ENCODE results near the gene CDK3. TPM values are rescaled to one million over a fixed set of nuclear protein-coding genes. Genes with fewer than 3 reads are reported as not detected.

Gene CDK3
- total RNA-seq, 1 donor from 2014 or later = 4.3 TPM

DNA sequence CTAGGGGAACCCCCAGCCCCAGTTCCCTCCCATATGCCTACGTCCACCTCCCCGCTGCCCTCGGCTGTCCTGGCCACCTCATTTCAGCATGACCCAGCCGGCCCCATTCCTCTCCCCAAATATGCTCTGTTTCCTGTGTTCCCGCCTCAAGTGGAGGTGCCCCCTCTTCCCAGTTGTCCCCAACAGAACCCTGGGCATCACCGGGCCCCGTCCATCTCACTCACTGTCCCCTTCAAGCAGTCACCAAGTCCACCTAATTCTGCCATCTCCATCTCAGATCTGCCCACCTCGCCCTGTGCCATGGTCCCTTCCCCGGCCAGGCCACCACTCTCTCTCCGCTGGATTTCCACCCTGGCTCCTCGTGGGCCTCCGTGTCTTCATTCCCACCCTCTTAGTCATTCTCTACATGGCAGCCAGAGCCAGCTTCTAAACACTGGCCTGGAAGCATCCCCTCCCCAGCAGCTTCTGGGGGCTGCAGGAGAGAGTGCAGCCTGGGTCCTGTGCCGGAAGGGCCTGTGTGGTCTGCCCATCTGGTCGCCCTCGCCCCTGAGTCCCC lies 12.8 kb downstream of the CDK3 start:
- no peak for DNase-seq (ENCODE audit: low spot score)

DNA sequence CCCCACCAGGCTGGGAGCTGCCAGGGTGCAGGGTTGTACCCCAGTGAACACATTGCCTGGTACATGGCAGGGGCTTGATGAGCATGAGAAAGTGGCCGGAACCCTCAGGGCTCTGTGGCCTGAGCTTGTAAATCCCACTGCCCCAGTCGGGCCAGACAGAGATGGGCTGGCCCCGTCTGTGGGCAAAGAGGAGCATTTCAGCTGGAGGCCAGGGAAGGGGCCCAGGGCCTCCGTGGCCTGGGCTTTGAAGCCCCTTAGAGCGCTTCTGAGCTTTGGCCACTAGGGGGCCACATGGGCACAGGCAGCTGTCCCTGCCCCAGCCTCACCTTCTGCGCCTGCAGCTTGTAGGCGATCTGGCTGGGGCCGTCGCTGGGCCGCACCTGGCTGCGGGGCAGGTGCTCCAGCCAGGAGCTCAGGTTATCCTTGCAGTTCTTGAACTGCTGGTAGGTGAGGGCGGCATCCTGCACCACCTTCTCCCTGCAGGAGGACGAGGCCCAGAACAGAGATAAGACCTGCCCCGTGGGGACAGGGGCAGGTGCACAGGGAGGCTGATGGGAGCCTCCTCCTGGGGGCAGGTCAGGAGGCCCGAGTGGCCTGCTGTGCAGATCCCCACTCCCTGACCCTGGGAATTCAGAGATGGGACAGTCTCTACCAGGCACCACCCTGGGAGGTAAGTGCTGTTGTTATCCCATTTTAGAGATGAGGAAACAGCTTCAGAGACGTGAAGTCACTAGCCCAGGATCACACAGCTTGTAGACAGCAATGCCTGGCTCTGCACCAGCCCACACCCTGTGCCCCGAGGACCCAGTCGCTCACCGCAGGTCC lies 13.7 kb downstream of the CDK3 start:
- DNase-seq (ENCODE audit: low spot score) = no peak

DNA sequence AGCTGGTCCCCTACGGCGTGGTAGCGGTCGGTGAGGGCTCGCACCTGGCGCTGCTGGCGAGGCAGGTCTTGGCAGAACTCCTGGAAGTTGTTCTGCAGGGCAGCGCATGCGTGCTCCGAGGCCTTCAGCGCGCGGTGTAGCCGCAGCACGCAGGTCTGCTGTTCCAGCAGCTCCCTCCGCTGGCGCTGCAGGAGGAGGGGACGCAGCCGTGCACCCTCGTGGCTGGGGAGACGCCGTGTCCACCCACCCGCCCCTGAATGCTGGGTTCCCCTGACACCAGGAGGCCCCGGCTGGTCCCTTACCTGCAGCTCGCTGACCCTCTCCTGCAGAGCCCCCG lies 14.2 kb downstream of the CDK3 start:
- DNase-seq (ENCODE audit: low spot score) = no peak

DNA sequence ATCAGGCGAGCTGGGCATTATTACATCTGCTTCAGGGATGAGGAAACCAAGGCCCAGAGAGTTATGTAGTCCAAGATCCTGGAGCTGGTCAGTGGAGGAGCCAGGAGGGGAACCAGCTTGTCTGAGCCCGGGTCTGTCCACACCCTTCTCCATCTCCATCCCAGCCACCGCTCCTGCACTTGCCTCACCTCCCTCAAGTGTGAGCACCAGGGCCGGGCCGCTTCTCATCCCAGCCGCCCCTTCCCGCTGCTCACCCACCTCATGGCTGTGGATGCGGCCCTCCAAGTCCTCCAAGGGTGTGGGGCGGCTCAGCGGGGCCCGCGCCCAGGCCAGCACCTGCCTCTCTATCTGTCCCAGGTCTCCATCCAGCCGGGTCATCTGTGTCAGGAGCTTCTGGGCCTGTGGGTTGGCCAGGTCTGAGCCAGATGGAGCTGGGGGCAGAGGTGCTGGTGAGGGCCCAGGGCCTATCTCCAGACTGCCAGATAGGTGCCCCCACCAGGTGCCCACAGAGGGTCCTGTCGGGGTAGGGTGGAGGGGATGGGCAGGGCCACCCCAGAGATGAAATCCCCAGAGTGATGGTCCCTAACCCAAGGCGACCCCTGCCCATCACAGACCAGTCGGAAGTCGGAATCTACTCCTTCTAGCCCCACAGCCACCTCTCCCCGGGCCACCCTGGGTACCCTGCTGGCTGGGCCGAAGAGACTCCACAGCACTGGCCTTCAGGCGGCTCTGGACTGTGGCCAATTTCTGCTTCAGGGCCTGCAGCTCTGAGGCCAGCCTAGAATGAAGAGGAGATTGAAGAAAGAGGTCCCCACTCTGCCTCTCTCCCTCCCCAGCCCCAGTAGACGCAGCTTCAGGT lies 17.1 kb downstream of the CDK3 start:
- DNase-seq (ENCODE audit: low spot score) = no peak

DNA sequence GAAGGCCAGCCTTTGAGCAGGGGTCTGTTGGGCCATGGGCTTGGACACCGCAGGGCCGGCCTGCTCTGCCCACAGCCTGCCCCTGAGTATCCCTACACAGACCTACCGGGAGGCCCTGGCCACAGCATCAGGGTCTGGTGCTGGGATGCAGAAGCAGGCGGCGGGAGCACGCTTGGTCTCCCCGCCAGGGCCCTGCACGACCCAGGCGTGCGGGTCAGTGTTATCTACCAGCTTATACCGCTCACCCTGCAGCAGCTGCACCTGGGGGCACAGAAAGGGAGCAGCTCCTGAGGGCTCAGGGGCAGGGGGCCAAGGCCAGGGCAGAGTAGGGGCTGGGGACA lies 17.7 kb downstream of the CDK3 start:
- DNase-seq (ENCODE audit: low spot score) = no peak

DNA sequence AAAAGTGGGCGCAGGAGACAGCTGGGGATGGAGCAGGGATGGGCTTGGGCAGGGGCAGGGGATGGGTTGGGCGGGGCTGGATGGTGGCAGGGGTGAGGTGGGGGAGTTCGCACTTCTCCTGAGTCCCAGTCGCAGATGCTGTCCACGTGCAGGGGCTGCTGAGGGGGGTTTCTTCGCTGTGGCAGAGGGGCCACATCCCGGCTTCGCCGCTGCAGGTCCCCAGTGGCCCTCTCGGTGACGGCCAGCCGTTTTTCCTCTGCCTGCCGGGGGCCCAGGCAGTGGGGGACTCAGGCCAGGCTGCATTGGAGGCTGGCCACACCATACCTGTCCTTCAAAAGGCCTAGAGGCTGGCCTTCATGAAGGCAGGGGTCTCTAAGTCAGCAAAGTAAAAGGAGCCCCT lies 18.1 kb downstream of the CDK3 start:
- no peak for DNase-seq (ENCODE audit: low spot score)

DNA sequence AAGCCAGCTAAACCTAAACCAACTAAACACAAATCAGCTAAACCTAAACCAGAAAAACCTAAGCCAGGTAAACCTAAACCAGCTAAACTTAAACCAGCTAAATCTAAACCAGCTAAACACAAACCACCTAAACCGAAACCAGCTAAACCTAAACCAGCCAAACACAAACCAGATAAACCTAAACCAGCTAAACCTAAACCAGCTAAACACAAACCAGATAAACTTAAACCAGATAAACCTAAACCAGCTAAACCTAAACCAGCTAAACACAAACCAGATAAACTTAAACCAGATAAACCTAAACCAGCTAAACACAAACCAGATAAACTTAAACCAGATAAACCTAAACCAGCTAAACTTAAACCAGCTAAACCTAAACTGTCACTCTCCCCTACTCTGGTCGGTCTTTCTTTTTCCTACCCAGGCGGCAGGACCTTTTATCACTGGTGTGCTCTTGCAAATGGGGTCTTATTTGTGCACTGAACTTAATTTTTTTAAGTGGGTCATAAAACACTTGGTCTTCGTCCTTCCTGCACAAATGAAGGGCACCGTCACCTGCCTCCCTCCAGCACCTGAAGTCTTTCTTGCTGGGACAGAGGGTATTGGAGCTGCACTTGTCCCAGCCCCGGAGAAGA lies 19.3 kb downstream of the CDK3 start:
- DNase-seq (ENCODE audit: low spot score) = no peak

DNA sequence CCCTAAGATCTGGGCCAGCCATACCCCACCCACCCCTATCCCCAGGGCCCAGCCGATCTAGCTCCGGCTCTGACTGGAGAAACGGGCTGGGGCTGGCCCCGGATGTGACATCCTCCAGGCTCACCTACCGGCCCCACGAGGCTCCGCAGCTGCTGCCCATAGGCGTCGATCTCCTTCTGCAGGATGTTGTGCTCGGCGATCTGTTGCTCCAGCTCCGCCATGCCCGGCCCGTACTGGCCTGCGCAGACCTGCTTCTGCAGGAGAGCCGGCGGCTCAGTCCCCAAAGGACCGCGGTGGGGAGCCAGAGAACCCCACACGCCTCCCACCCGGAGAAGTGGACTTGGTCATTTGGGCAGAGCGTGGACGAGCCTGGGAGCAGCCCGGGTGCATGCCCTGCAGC lies 21.6 kb downstream of the CDK3 start:
- no peak for DNase-seq (ENCODE audit: low spot score)

DNA sequence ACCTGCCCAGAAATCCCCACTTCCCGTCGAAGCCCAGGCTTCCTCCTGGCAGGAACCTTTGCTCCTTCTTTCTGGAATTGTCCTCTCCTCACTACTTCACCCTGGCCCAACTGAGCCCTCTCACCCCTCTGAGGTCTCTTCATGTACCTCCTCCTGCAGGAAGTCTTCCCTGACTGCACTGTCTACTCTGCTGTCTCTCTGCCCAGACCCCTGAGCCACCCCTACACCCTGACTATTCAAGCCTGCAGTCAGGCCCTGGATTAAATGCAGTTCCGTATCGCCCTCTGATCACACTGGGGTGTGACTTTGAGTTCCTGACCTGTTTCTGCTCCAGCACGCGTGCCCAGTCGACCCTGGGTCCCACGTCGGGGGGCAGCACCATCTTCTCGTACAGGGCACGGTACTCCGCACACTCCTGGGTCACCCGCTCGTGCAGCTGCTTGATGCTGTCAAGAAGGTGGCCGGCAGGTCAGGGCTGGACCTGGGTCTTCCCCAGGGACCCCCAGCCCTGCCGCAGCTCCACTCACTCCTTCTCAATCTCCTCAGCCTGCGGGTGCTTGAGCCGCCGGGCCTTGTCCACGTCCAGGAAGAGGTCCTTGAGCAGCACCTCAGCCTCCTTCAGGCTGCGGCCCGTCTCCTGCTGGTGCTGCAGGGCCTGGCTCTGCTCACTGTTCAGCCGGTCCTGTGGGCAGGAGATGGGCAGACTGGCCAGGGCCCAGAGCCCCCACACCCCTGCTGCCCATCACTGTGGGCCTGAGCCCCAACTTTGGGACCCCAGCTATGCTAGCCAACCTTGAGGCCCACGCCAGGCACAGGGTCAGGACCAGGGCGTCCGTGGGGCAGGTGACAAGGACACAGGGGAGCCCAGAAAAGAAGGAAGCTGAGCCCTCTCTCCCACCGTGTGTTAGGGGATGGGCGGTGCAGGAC lies 22.6 kb downstream of the CDK3 start:
- no peak for DNase-seq (ENCODE audit: low spot score)

DNA sequence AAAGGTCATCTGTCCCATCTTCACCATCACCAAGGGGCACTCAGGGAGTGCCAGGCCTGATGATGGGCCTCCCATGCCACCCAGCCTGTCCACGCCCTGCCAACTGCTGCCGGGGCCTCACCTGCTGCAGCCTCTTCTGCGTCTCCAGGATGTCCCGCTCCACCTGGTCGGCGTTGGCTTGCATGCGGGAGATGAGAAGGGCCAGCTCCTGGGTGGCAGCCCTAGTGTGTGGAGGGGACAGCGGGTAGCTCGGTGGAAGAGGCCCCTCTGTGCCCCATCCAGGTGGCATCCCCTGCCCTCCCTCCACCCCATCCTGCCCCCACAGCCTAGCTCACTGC lies 23.2 kb downstream of the CDK3 start:
- DNase-seq (ENCODE audit: low spot score) = no peak

DNA sequence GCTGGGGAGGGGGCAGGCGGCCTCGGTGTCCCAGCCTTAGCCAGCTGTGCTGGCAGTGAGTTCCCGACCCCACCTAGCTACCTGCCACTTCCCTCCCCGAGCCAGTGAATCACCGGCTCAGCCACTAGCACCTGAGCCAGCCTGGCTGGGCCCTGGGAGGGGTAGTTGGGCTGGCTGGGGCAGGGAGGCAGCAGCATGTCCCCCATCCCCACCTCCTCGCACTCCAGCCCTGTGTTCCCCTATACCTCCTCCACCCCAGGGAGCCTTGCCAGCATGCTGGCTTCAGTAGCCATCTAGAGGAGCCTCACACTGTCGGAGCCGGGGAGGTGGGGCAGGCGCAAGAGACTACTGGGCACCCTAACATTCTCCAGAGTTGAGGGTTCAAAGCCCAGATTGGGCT lies 23.7 kb downstream of the CDK3 start:
- no peak for DNase-seq (ENCODE audit: low spot score)

DNA sequence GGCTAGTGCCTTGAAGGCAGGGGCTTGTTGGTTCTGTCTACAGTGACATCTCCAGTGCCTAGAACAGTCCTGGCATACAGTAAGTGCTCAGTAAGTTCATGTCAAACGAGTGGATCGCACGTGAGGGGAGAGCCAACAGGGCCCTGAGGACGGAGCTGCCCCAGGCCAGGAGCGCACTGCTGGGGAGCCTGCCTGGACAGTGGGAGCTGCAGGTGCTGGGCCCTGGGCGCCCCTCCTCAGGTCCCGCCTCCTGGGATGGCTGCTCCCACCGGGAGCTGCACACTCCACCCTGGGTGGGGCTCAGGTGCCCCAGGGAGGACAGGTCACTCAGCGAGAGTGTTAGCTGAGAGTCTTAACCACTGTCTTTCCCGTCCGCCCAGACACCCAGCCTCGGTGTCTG lies 24.6 kb downstream of the CDK3 start:
- DNase-seq (ENCODE audit: low spot score) = no peak

DNA sequence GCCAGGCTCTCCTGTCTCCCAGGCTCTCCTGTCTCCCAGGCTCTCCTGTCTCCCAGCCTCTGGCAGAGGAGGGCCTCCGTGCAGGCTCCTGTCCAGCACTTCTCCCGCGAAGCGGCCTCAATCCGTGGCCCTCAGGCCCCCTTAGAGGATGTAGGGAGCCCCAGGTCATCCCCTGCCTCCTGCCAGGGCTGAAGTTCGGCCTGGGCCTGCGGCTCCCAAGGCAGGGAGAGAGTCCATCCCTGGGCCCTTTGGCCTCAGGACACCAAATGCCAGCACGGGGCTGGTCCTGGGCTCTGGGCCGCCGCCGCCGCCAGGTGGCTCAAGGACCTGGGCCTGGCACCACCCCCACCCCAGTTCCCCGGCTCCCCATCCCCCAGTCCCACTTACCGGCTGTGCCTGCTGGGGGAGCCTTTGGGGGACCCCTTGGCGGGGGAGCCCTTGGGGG lies 26.1 kb downstream of the CDK3 start:
- DNase-seq (ENCODE audit: low spot score) = no peak

DNA sequence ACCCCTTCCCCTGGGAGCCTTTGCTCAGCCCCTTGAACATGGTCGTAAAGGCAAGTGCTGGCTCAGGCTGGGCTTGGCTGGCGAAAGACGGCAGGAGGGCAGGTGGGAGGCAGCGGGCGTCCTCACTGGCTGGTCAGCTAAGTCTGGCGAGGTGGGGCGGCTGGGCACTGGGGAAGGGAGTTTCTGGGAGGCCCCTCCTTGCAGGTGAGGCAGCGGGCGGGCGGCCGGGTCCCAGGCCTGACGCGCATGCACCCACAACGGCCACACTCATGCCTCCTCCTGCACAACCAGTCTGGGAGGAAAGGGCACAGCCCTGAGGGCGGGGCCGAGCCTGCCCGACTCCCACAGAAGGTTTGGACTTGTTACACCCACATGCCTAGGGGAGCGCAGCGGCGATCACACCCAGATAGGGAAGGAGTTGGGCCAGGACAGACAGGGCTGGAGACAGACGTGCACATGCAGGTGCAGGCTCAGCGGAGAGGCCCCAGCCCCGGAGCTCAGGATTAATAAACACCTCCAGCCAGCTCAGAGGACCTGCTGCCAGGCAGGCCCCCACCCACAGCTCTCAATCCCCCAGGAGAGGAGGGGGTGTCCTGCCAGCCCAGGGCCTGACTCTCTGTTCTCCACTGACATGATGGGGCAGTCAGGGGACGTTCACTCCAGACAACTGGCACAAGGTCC lies 26.6 kb downstream of the CDK3 start, which contains the start of gene EVPL:
EVPL (minus strand) TSS at position 148 of the 681 bp plus-strand sequence; CDS start at position 40, 108 bp downstream.
- no peak for DNase-seq (ENCODE audit: low spot score)

DNA sequence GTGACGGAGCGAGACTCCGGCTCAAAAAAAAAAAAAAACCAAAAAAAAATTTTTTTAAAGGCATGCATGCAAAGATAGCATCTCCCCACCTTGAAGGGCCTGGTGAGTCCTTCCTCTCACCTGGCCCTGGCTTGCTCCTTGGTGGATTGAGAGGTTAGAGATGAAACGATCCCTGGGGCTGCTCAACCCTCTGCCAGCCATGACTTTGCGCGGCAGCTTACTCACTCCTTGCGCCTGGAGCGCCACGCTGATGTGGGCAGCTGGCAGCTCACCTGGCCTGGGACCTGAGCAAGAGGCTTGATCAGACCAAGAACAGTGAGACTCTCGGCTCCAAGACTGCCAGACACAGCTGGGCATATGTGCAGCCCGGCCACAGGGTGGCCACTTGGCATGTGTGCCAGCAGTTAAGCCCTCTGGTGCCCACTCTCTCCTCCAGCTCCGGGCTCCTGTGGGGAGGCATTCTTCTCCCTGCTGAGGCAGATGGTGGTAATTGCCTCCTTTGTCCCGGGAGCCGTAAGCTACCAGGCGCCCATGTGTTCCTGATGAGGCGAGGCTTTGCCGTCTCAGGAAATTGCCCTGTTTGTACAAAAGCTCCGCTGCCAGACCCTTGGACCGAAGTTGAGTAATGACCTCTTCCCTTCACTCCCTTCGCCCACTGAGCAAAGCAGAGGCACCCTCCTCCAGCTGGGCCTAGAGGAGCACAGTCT lies 31.6 kb downstream of the CDK3 start:
- DNase-seq (ENCODE audit: low spot score) = no peak

DNA sequence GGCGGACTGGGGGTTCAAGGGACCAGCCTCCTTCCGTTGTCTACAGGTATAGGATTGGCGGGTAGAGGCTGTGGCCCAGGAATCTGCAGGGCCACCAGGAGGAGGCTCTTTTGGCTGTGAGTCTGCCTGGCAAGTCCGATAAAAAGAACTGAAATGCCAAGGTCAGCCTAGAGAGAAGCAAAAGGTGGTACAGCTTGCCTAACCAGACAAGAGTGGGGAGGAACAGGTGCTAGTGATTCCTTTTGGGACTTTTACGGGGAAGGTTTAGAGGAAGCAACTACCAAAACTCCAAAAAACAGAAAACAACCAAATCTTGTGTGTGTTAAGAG lies 32.1 kb downstream of the CDK3 start:
- no peak for DNase-seq (ENCODE audit: low spot score)

DNA sequence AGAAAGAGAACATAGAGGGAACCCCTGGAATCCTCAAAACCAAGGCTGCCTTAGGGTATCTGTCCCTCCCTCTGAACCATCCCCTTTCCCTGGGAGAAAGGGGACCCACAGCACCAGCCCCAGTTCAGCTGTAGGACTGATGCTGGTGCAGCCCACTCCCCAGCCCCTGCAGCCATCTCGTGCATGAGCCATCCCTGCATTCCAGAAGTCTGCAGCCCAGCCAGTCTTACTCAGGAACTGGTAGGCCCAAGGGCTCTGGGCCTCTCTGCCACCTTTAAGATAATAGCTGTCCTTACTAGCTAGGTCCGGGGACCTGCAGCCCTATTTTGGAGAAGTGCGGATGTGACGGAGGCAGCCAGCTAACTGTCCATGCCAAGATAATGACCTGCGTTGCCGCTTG lies 32.5 kb downstream of the CDK3 start:
- DNase-seq (ENCODE audit: low spot score) = no peak

DNA sequence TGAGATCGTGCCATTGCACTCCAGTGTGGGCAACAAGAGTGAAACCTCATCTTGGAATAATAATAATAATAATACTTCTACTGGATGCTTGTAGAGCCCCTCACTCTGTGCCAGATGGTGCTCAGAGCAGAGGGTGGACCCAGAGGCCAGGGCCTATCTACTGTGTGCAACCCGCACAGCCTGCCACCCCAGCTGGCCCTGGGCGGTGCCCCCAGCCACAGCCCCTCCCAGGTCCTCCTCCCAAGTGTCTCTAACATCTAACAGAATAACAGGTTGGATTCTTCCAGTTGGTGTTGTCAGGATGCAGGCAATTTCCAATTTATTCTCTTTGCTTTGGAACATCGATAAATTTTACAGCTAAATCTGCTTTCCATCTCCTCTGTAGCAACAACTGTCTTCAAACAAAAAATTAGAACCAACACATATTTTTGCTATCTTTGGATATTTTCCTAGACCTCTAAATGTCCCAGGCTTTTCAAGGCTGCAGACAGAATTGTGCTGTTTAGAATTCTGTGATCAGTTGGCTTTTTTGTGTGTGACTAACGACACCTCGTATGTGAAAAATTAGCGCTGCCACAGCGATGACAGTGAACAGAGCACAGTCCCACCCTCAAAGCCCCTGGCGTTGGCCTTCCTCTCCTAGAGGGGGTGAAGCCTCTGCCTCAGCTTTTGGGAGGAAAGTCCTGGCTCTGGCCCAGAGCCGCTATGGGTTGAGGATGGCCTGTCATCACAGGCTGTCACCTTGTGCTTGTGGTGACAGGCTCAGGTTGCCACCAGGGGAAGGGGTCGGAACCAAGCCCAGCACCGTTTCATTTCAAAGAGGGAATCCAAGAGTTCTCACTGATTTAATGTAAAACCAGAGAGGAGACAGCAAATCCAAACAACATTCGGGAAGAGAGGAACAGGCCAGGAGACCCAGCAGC lies 34.0 kb downstream of the CDK3 start:
- no peak for DNase-seq (ENCODE audit: low spot score)
